IMR-90 (cell line): Measurements from ENCODE around the gene TCF7L2. TPM values are rescaled to one million over a fixed set of nuclear protein-coding genes. Genes with fewer than 3 reads are reported as not detected.

Experiments used
- ATAC-seq: fragments of 200-7000 bp; cut with Tn5 transposase; 2 replicates; pipeline ENCODE4 v1.9.1; 2020; ENCODE audit warnings: low read depth, mild to moderate bottlenecking, moderate library complexity
- BruUV-seq: library from RNA; stranded (reverse); fragments of 400-500 nt; replicated peaks from 2 replicates; lab custom pipeline; 2021; lab: Mats Ljungman, UMichigan
- CTCF ChIA-PET: fragments of 300-600 bp; formaldehyde crosslinking; extraction: SDS; loops from one replicate; lab custom pipeline; 2021; ENCODE audit warnings: antibody characterized with exemption; lab: Yijun Ruan, JAX
- POLR2A ChIA-PET: fragments of 300-600 bp; sonication (Branson Sonifier 250); formaldehyde crosslinking; loops from one replicate; lab custom pipeline; 2022; ENCODE audit warnings: antibody characterized with exemption; ENCODE audit not compliant: unreplicated experiment; lab: Charles Lee
- DNase-seq: peaks from one replicate; pipeline ENCODE4 v3.0.0; 2013
- H2AFZ ChIP-seq: replicated peaks from 2 replicates; pipeline ENCODE3; 2013; ENCODE audit warnings: low read length, mild to moderate bottlenecking; ENCODE audit not compliant: poor library complexity
- H2AK5ac ChIP-seq: 2 replicates; pipeline ENCODE4 v1.6.1; 2013; ENCODE audit warnings: low read depth, low read length, inconsistent platforms
- H2AK9ac ChIP-seq: replicated peaks from 2 replicates; pipeline ENCODE3; 2013; ENCODE audit warnings: mild to moderate bottlenecking, low read depth, low read length, moderate library complexity; ENCODE audit not compliant: poor library complexity
- H2BK120ac ChIP-seq: 2 replicates; pipeline ENCODE4 v1.6.1; 2013; ENCODE audit warnings: low read depth, low read length, inconsistent platforms
- H2BK15ac ChIP-seq: 3 replicates; pipeline ENCODE4 v1.6.1; 2013; ENCODE audit warnings: low read depth, low read length, inconsistent platforms
- H2BK20ac ChIP-seq: 2 replicates; pipeline ENCODE4 v1.6.1; 2013; ENCODE audit warnings: low read depth, mild to moderate bottlenecking, inconsistent platforms, low read length, moderate library complexity
- H2BK5ac ChIP-seq: 2 replicates; pipeline ENCODE4 v1.6.1; 2013; ENCODE audit warnings: mild to moderate bottlenecking, low read depth, low read length, inconsistent platforms; ENCODE audit not compliant: poor library complexity, severe bottlenecking
- H3K14ac ChIP-seq: replicated peaks from 2 replicates; pipeline ENCODE4 v1.6.1; 2013; ENCODE audit warnings: low read depth, low read length, inconsistent platforms
- H3K18ac ChIP-seq: 2 replicates; pipeline ENCODE4 v1.6.1; 2013; ENCODE audit warnings: low read depth, low read length, control low read depth
- H3K23ac ChIP-seq: 2 replicates; pipeline ENCODE4 v1.6.1; 2013; ENCODE audit warnings: low read depth, low read length, inconsistent platforms
- H3K27ac ChIP-seq: 2 replicates; pipeline ENCODE4 v1.5.1; 2013; ENCODE audit warnings: mild to moderate bottlenecking, control low read depth, low read length; ENCODE audit not compliant: insufficient read depth
- H3K27me3 ChIP-seq: 2 replicates; pipeline ENCODE4 v1.6.1; 2013; ENCODE audit warnings: low read length; ENCODE audit not compliant: control insufficient read depth, insufficient read depth
- H3K36me3 ChIP-seq: 2 replicates; pipeline ENCODE4 v1.6.1; 2013; ENCODE audit warnings: low read length, mixed read lengths; ENCODE audit not compliant: control insufficient read depth, insufficient read depth
- H3K4ac ChIP-seq: 2 replicates; pipeline ENCODE4 v1.6.1; 2013; ENCODE audit warnings: low read depth, low read length, inconsistent platforms
- H3K4me1 ChIP-seq: 2 replicates; pipeline ENCODE4 v1.6.1; 2013; ENCODE audit warnings: low read length, mixed read lengths; ENCODE audit not compliant: control insufficient read depth, insufficient read depth
- H3K4me2 ChIP-seq: 2 replicates; pipeline ENCODE4 v1.6.1; 2013; ENCODE audit warnings: low read depth, mild to moderate bottlenecking, control low read depth, low read length, moderate library complexity
- H3K4me3 ChIP-seq: 2 replicates; pipeline ENCODE4 v1.5.1; 2013; ENCODE audit warnings: low read depth, mild to moderate bottlenecking, control low read depth, low read length, moderate library complexity; ENCODE audit not compliant: insufficient read depth
- H3K56ac ChIP-seq: 2 replicates; pipeline ENCODE4 v1.6.1; 2013; ENCODE audit warnings: low read length, inconsistent platforms; ENCODE audit not compliant: insufficient read depth; ENCODE audit errors: extremely low read depth
- H3K79me1 ChIP-seq, 2 experiments: 2 replicates each; pipeline ENCODE4 v1.6.1; 2013; ENCODE audit warnings: low read length in 2 of 2, inconsistent platforms in 1 of 2, low read depth in 1 of 2
- H3K9ac ChIP-seq: 2 replicates; pipeline ENCODE4 v1.6.1; 2013; ENCODE audit warnings: low read depth, low read length, control low read depth
- H3K9me1 ChIP-seq: 2 replicates; pipeline ENCODE4 v1.6.1; 2013; ENCODE audit warnings: low read length, inconsistent platforms; ENCODE audit not compliant: insufficient read depth
- H3K9me3 ChIP-seq: 2 replicates; pipeline ENCODE4 v1.6.1; 2013; ENCODE audit warnings: low read length; ENCODE audit not compliant: control insufficient read depth, insufficient read depth
- H4K20me1 ChIP-seq: 2 replicates; pipeline ENCODE4 v1.6.1; 2013; ENCODE audit warnings: low read length, inconsistent platforms; ENCODE audit not compliant: insufficient read depth
- H4K5ac ChIP-seq: 2 replicates; pipeline ENCODE4 v1.6.1; 2013; ENCODE audit warnings: mild to moderate bottlenecking, low read depth, low read length, control low read depth
- H4K8ac ChIP-seq, 2 experiments: 2 replicates each; pipeline ENCODE4 v1.6.1; 2013; ENCODE audit warnings: low read depth in 2 of 2, low read length in 2 of 2, control low read depth in 1 of 2, inconsistent platforms in 1 of 2
- H4K91ac ChIP-seq: 2 replicates; pipeline ENCODE4 v1.6.1; 2013; ENCODE audit warnings: low read depth, low read length, inconsistent platforms; ENCODE audit not compliant: insufficient read depth
- MXI1 ChIP-seq: IDR thresholded peaks from 2 replicates; pipeline ENCODE4 v1.6.1; 2012; ENCODE audit warnings: low read depth, mild to moderate bottlenecking, low read length, moderate library complexity, borderline replicate concordance
- WGBS, 2 experiments: methylation state at CpG; one replicate each; pipeline versions ENCODE4 v1.1.5 to v1.1.7; 2013; ENCODE audit warnings: missing lambda C conversion rate in 2 of 2; ENCODE audit not compliant: insufficient read length in 1 of 2; ENCODE audit errors: extremely low coverage in 2 of 2; 5-methylcytosine and 5-hydroxymethylcytosine counted together
- dilution Hi-C: fragments of 300-500 bp; cut with HindIII; formaldehyde crosslinking; loops from one replicate; pipeline ENCODE4 v1.14.3; 2018; ENCODE audit warnings: low sequenced_read_pairs; ENCODE audit not compliant: unreplicated experiment
- in situ Hi-C: fragments of 300-500 bp; cut with MboI; formaldehyde crosslinking; loops from 3 replicates; pipeline ENCODE4 v1.14.3; 2019; ENCODE audit warnings: low sequenced_read_pairs, inconsistent platforms, mixed read lengths
- intact Hi-C: fragments of 100-400 bp; cut with micrococcal nuclease; formaldehyde crosslinking; loops from 2 replicates; pipeline ENCODE4 v1.10.0; 2022
- polyA plus RNA-seq, 3 experiments: library from polyadenylated mRNA; depleted of rRNA; stranded (reverse); fragments of >200 nt; gene quantifications; 2 replicates each; pipeline ENCODE4 v1.2.3, GENCODE V29; 2012; ENCODE audit warnings: low replicate concordance in 1 of 3
- total RNA-seq: library from RNA; depleted of rRNA; stranded (reverse); fragments of >200 nt; gene quantifications from 2 replicates; pipeline ENCODE4 v1.2.3, GENCODE V29; 2012

TCF7L2 gene
- total and polyA plus RNA-seq, 2 of the 4 experiments (the other 2 are of a cell fraction) = 1.3 to 12.2 TPM

- no peak for TF ChIP-seq MXI1
- Histone ChIP-seq H2BK15ac (no peak overlapping the region), H3K4ac (no peak overlapping the region), H2AFZ (no peak overlapping the region), H4K8ac (no peak overlapping the region), H2BK5ac (no peak overlapping the region), H2BK20ac (no peak overlapping the region), H3K9ac (no peak overlapping the region), H3K79me1 (no peaks in the 10 kb centered on the region), H4K20me1 (no peaks in the 10 kb centered on the region), H3K36me3 (no peaks in the 10 kb centered on the region), H3K23ac (no peak overlapping the region), H2AK5ac (no peak overlapping the region), H3K18ac (no peak overlapping the region), H3K9me3 (no peaks in the 10 kb centered on the region), H3K27me3 (no peaks in the 10 kb centered on the region; the same call in 1 of the 2 replicates), H4K5ac (no peak overlapping the region), H3K4me1 (no peaks in the 10 kb centered on the region), H3K56ac (no peak overlapping the region), H3K9me1 (no peaks in the 10 kb centered on the region), H3K14ac (no peak overlapping the region), H3K4me2 (no peak overlapping the region), H2AK9ac (no peak overlapping the region), H2BK120ac (no peak overlapping the region), H3K4me3 (no peak overlapping the region), H4K91ac (no peak overlapping the region), H3K27ac (no peak overlapping the region)
- in situ Hi-C loops = no loop called here
- no TSS peak for BruUV-seq
- no peak for ATAC-seq
- dilution Hi-C loops = no loop called here
- CTCF ChIA-PET = no interaction called here
- WGBS, 2 experiments = 67% methylated on average over 1 of the region's 16 CpGs; no CpG with 5 or more reads in 1 of the 2 experiments
- POLR2A ChIA-PET = no interaction called here
- intact Hi-C loops = no loop called here
- DNase-seq = no peak
Measured at GRCh38 chr10:113177156-113177935, 227.3 kb downstream of the TCF7L2 start.
